Neural progenitor cell (in vitro differentiated cells): ENCODE measurements around the gene NGRN. TPM values are rescaled to one million over a fixed set of nuclear protein-coding genes. Genes with fewer than 3 reads are reported as not detected.

ENCODE experiments used
- DNase-seq: peaks from one replicate; pipeline ENCODE4 v3.0.0-alpha.2; 2016; ENCODE audit warnings: low spot score
- H2AFZ ChIP-seq: fragments of 200-600 bp; sonication (generic); replicated peaks from 2 replicates; pipeline ENCODE4 v1.6.1; 2016; ENCODE audit warnings: antibody characterized with exemption
- H3F3A ChIP-seq: fragments of 200-600 bp; sonication (generic); 2 replicates; pipeline ENCODE4 v1.6.1; 2016; ENCODE audit warnings: antibody characterized with exemption, low read depth
- H3K27ac ChIP-seq: fragments of 200-600 bp; sonication (generic); 2 replicates; pipeline ENCODE4 v1.5.1; 2016; ENCODE audit warnings: mild to moderate bottlenecking
- H3K27me3 ChIP-seq: fragments of 200-600 bp; sonication (generic); 2 replicates; pipeline ENCODE4 v1.6.1; 2016; ENCODE audit warnings: mild to moderate bottlenecking, moderate library complexity
- H3K36me3 ChIP-seq: fragments of 200-600 bp; sonication (generic); 2 replicates; pipeline ENCODE4 v1.5.1; 2016
- H3K4me1 ChIP-seq: fragments of 200-600 bp; sonication (generic); 2 replicates; pipeline ENCODE4 v1.6.1; 2016; ENCODE audit warnings: mixed run types
- H3K4me2 ChIP-seq: fragments of 200-600 bp; sonication (generic); 2 replicates; pipeline ENCODE4 v1.6.1; 2016
- H3K4me3 ChIP-seq: fragments of 200-600 bp; sonication (generic); 2 replicates; pipeline ENCODE4 v1.5.1; 2016
- H3K79me2 ChIP-seq: fragments of 200-600 bp; sonication (generic); 2 replicates; pipeline ENCODE4 v1.6.1; 2016; ENCODE audit warnings: low read depth
- H3K9ac ChIP-seq: fragments of 200-600 bp; sonication (generic); 2 replicates; pipeline ENCODE4 v1.6.1; 2016
- H3K9me3 ChIP-seq: fragments of 200-600 bp; sonication (generic); 2 replicates; pipeline ENCODE4 v1.5.1; 2016; ENCODE audit warnings: low read depth
- H4K20me1 ChIP-seq: fragments of 200-600 bp; sonication (generic); 2 replicates; pipeline ENCODE4 v1.6.1; 2016; ENCODE audit warnings: low read depth
- H3K27ac Mint-ChIP-seq: 3 replicates; pipeline ENCODE4 v1.8.0; 2021; ENCODE audit warnings: mixed read lengths
- H3K27me3 Mint-ChIP-seq: 2 replicates; pipeline ENCODE4 v1.8.0; 2022; ENCODE audit warnings: low read depth, mild to moderate bottlenecking, inconsistent platforms, moderate library complexity, mixed read lengths; ENCODE audit not compliant: insufficient read depth
- H3K36me3 Mint-ChIP-seq: 3 replicates; pipeline ENCODE4 v1.8.0; 2021; ENCODE audit warnings: mixed read lengths
- H3K4me1 Mint-ChIP-seq: 3 replicates; pipeline ENCODE4 v1.8.0; 2021; ENCODE audit warnings: mixed read lengths
- H3K4me3 Mint-ChIP-seq: 3 replicates; pipeline ENCODE4 v1.8.0; 2021; ENCODE audit warnings: mild to moderate bottlenecking, moderate library complexity, mixed read lengths
- H3K9me3 Mint-ChIP-seq: 3 replicates; pipeline ENCODE4 v1.8.0; 2020; ENCODE audit warnings: mixed read lengths
- EZH2 ChIP-seq: fragments of 200-600 bp; sonication (generic); IDR thresholded peaks from 2 replicates; pipeline ENCODE4 v1.6.1; 2017; ENCODE audit warnings: antibody characterized with exemption, mild to moderate bottlenecking, moderate library complexity
- EZH2phosphoT487 ChIP-seq: fragments of 200-600 bp; sonication (generic); IDR thresholded peaks from 2 replicates; pipeline ENCODE4 v1.6.1; 2017; ENCODE audit warnings: antibody characterized with exemption
- total RNA-seq: library from RNA; depleted of rRNA; stranded (reverse); fragments of >200 nt; gene quantifications from 2 replicates; pipeline ENCODE4 v1.2.3, GENCODE V29; 2015; ENCODE audit warnings: low replicate concordance
- TF ChIP-seq, protein P1 (sequence below): fragments of 200-600 bp; sonication (generic); IDR thresholded peaks from 2 replicates; pipeline ENCODE4 v1.5.1; 2017; ENCODE audit warnings: antibody characterized with exemption, mild to moderate bottlenecking

NGRN gene
- total RNA-seq, 1 donor from 2014 or later, result 47.8 TPM

DNA sequence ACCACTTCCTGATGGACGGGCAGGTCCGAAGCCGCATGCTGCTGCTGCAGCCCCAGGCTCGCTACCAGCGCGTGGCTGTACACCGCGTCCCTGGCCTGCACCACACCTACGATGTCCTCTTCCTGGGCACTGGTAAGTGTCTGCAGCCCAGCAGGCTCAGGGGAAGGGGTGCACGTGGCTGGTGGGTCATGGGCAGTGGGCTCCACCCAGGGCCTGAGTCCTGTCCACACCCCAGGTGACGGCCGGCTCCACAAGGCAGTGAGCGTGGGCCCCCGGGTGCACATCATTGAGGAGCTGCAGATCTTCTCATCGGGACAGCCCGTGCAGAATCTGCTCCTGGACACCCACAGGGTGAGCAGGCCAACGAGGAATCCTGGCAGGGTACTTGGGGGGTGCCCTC is 40.4 kb upstream of the NGRN start:
- Histone ChIP-seq H3K27ac (no peak overlapping the region), H3F3A (no peaks in the 10 kb centered on the region), H2AFZ (no peak overlapping the region), H4K20me1 (no peaks in the 10 kb centered on the region), H3K9me3 (no peaks in the 10 kb centered on the region), H3K4me2 (no peak overlapping the region), H3K4me1 (no peaks in the 10 kb centered on the region), H3K36me3 (no peaks in the 10 kb centered on the region), H3K79me2 (no peaks in the 10 kb centered on the region), H3K27me3 (no peaks in the 10 kb centered on the region), H3K9ac (no peak overlapping the region), H3K4me3 (no peak overlapping the region)
- no peak for DNase-seq
- Mint-ChIP-seq H3K27ac (no peak overlapping the region), H3K36me3 (peaks cover 15% of the 10 kb centered on the region), H3K9me3 (no peaks in the 10 kb centered on the region), H3K27me3 (peaks cover 2% of the 10 kb centered on the region), H3K4me1 (no peaks in the 10 kb centered on the region), H3K4me3 (no peak overlapping the region)
- TF ChIP-seq EZH2phosphoT487, result no peak
- TF ChIP-seq EZH2, result no peak
- TF ChIP-seq, protein P1, sequence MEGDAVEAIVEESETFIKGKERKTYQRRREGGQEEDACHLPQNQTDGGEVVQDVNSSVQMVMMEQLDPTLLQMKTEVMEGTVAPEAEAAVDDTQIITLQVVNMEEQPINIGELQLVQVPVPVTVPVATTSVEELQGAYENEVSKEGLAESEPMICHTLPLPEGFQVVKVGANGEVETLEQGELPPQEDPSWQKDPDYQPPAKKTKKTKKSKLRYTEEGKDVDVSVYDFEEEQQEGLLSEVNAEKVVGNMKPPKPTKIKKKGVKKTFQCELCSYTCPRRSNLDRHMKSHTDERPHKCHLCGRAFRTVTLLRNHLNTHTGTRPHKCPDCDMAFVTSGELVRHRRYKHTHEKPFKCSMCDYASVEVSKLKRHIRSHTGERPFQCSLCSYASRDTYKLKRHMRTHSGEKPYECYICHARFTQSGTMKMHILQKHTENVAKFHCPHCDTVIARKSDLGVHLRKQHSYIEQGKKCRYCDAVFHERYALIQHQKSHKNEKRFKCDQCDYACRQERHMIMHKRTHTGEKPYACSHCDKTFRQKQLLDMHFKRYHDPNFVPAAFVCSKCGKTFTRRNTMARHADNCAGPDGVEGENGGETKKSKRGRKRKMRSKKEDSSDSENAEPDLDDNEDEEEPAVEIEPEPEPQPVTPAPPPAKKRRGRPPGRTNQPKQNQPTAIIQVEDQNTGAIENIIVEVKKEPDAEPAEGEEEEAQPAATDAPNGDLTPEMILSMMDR, result no peak

DNA sequence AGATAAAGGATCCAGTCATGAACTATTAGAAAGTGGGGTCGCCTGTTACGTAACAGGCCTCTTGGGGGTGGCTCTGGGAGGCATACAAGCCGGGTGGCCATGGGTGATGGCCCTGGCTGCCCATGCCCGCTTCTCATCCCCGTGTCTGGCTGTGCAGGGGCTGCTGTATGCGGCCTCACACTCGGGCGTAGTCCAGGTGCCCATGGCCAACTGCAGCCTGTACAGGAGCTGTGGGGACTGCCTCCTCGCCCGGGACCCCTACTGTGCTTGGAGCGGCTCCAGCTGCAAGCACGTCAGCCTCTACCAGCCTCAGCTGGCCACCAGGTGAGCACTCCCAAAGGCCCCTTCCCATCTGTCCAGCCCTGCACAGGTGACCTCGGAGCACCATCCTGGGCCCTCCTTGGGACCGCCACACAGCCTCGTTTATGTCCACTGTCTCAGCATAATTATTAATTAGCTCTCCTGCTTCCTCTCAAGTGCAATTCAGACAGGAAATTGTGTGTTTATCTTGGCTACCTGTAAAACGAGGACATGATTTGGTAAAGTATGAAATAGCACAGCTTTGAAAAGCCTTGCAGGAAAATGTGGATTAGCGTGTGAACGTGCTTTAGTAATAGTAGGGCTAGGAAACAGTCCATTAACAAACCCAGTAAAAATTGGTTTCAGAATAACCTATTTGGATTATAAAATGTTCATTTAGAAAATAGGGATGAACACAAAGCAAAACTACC is 39.8 kb upstream of the NGRN start:
- Histone ChIP-seq H3K27ac (no peak overlapping the region), H3K79me2 (no peaks in the 10 kb centered on the region), H3K27me3 (no peaks in the 10 kb centered on the region), H3K9me3 (no peaks in the 10 kb centered on the region), H3K4me2 (no peak overlapping the region), H3K36me3 (no peaks in the 10 kb centered on the region), H3K4me3 (no peak overlapping the region), H4K20me1 (no peaks in the 10 kb centered on the region), H3K9ac (no peak overlapping the region), H3K4me1 (no peaks in the 10 kb centered on the region), H3F3A (no peaks in the 10 kb centered on the region), H2AFZ (no peak overlapping the region)
- DNase-seq, result no peak
- Mint-ChIP-seq H3K9me3 (no peaks in the 10 kb centered on the region), H3K36me3 (peaks cover 16% of the 10 kb centered on the region), H3K27me3 (peaks cover 2% of the 10 kb centered on the region), H3K4me3 (no peak overlapping the region), H3K4me1 (no peaks in the 10 kb centered on the region), H3K27ac (no peak overlapping the region)
- TF ChIP-seq, protein P1, result no peak
- TF ChIP-seq EZH2, result no peak
- no peak for TF ChIP-seq EZH2phosphoT487

- Histone ChIP-seq H3K27ac (no peak overlapping the region), H3K4me3 (no peak overlapping the region), H4K20me1 (no peaks in the 10 kb centered on the region), H3K9me3 (no peaks in the 10 kb centered on the region), H3K9ac (no peak overlapping the region), H3F3A (no peaks in the 10 kb centered on the region), H3K27me3 (peaks cover 3% of the 10 kb centered on the region), H3K4me1 (no peaks in the 10 kb centered on the region), H3K36me3 (no peaks in the 10 kb centered on the region), H3K79me2 (no peaks in the 10 kb centered on the region), H2AFZ (no peak overlapping the region), H3K4me2 (no peak overlapping the region)
- no peak for DNase-seq
- Mint-ChIP-seq H3K4me3 (no peak overlapping the region), H3K9me3 (no peaks in the 10 kb centered on the region), H3K27ac (no peak overlapping the region), H3K36me3 (peaks cover 16% of the 10 kb centered on the region), H3K4me1 (peaks cover 2% of the 10 kb centered on the region), H3K27me3 (peaks cover 2% of the 10 kb centered on the region)
- TF ChIP-seq EZH2phosphoT487 (no peak), EZH2 (no peak)
- TF ChIP-seq, protein P1, result no peak
Measured at GRCh38 chr15:90227336-90227735, 38.1 kb upstream of the NGRN start.
